Measurements from ENCODE around the gene SLC22A23.

The SLC22A23 gene

DNA sequence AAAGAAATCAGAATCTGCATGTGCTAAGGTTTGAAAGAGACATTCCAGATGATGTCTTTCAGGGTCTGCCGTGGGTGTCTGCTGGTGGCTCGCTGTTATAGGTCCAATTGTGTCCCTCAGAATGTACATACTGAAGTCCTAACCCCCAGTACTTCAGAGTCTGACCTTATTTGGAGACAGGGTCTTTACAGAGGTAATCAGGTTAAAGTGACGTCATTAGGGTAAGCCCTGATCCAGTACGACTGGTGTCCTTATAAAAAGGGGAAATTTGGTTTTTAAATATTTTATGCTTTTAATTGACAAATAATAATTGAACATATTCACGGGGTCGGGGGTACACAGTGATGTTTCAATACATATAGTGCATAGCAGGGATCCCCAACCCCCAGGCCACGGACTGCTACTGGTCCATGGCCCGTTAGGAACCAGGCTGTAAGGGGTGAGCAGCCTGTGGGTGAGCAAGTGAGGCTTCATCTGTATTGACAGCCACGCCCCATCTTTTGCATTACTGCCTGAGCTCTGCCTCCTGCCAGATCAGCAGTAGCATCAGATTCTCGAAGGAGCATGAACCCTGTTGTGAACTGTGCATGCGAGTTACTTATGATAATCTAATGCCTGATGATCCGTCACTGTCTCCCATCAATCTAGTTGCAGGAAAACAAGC, 33.2 kb upstream of the SLC22A23 start:
- Histone ChIP-seq H3K79me2 (ENCODE audit: low read length) (no peaks in the 10 kb centered on the region), H3K27ac (ENCODE audit: low read length) (no peak overlapping the region), H3K36me3 (replicated peaks; ENCODE audit: insufficient read depth, low read length) (no peaks in the 10 kb centered on the region), H3K27me3 (replicated peaks; ENCODE audit: insufficient read depth, low read length) (no peaks in the 10 kb centered on the region), H4K20me1 (ENCODE audit: insufficient read depth, low read length) (no peaks in the 10 kb centered on the region), H3K9me3 (replicated peaks; ENCODE audit: insufficient read depth, low read length) (no peaks in the 10 kb centered on the region), H3K4me3 (ENCODE audit: low read length) (no peak overlapping the region), H3K4me1 (ENCODE audit: low read length) (no peaks in the 10 kb centered on the region), H3K4me2 (ENCODE audit: low read depth, low read length) (no peak overlapping the region), H3K9ac (ENCODE audit: low read length) (no peak overlapping the region), H2AFZ (ENCODE audit: low read length) (no peak overlapping the region), H3K9me2 (replicated peaks; ENCODE audit: insufficient read depth, low read length) (no peaks in the 10 kb centered on the region), H3F3A (ENCODE audit: insufficient read depth, low read length) (no peaks in the 10 kb centered on the region)
- no peak for TF ChIP-seq EZH2 (optimal IDR thresholded peaks at IDR 0.05; ENCODE audit: low read depth, low read length)
- TF ChIP-seq, protein P1, sequence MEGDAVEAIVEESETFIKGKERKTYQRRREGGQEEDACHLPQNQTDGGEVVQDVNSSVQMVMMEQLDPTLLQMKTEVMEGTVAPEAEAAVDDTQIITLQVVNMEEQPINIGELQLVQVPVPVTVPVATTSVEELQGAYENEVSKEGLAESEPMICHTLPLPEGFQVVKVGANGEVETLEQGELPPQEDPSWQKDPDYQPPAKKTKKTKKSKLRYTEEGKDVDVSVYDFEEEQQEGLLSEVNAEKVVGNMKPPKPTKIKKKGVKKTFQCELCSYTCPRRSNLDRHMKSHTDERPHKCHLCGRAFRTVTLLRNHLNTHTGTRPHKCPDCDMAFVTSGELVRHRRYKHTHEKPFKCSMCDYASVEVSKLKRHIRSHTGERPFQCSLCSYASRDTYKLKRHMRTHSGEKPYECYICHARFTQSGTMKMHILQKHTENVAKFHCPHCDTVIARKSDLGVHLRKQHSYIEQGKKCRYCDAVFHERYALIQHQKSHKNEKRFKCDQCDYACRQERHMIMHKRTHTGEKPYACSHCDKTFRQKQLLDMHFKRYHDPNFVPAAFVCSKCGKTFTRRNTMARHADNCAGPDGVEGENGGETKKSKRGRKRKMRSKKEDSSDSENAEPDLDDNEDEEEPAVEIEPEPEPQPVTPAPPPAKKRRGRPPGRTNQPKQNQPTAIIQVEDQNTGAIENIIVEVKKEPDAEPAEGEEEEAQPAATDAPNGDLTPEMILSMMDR (IDR thresholded peaks at IDR 0.05; ENCODE audit: low read length): no peak
- no peak for TF ChIP-seq EZH2phosphoT487 (IDR thresholded peaks at IDR 0.05; ENCODE audit: low read length)
- no peak for DNase-seq

DNA sequence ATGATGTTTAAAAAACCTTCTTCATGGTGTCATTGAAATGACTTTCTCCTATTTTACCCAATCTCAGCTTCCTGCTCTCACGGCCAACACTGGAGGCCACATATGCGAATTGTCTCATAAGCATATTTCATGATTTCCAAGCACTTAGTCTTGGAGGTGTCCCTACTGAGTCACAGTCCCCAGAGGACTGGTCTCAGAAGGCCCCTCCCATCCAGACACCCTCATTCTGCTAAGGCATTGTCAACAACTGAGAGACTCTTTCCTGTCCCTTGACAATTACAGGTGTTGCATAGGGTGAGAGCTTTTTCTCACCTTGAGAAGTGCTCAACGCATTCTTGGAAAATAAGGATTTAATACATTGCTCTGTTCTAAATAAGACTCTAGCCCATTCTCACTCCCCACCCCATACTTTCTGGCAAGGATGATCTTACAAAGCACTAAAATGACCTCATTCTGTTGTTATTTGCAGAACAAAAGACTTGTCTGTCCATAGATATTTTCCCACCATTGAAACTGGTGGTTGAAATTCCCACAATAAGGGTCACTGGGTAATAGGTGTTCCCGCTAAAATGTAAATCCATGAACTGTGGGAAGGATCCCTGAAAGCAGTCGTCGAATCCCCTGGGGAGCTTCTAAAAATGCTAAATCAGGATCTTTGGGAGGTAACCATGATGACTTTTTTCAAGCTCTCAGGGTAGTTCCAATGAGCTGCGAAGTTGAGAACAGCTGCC, 32.3 kb upstream of the SLC22A23 start:
- DNase-seq: no peak

DNA sequence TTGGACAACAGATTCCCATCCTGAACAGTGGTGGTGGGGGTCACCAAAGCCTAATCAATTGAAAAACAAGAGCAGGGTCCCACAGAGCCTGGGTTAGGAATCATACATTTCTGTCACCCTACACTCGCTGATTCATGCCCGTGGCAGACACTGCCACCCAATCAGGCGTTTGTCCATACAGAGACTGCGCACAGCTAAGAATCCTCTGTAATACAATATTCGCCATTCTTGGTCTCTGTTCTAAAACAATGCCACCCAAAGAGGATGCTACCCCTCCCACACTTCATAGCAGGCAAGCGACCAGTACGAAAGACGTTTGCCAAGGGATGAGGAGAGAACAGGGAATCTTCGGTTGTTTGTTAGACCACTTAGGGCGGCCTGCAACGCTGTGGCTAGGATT, 28.1 kb upstream of the SLC22A23 start:
- Histone ChIP-seq H3F3A (ENCODE audit: insufficient read depth, low read length) (no peaks in the 10 kb centered on the region), H3K9me2 (replicated peaks; ENCODE audit: insufficient read depth, low read length) (no peaks in the 10 kb centered on the region), H3K9me3 (replicated peaks; ENCODE audit: insufficient read depth, low read length) (no peaks in the 10 kb centered on the region), H2AFZ (ENCODE audit: low read length) (no peak overlapping the region), H3K79me2 (ENCODE audit: low read length) (no peaks in the 10 kb centered on the region), H3K4me3 (ENCODE audit: low read length) (no peak overlapping the region), H3K27ac (ENCODE audit: low read length) (no peak overlapping the region), H3K27me3 (replicated peaks; ENCODE audit: insufficient read depth, low read length) (no peaks in the 10 kb centered on the region), H3K4me1 (ENCODE audit: low read length) (no peaks in the 10 kb centered on the region), H3K36me3 (replicated peaks; ENCODE audit: insufficient read depth, low read length) (no peaks in the 10 kb centered on the region), H3K4me2 (ENCODE audit: low read depth, low read length) (no peak overlapping the region), H4K20me1 (ENCODE audit: insufficient read depth, low read length) (no peaks in the 10 kb centered on the region), H3K9ac (ENCODE audit: low read length) (no peak overlapping the region)
- TF ChIP-seq, protein P1 (IDR thresholded peaks at IDR 0.05; ENCODE audit: low read length): no peak
- TF ChIP-seq EZH2 (optimal IDR thresholded peaks at IDR 0.05; ENCODE audit: low read depth, low read length) (no peak), EZH2phosphoT487 (IDR thresholded peaks at IDR 0.05; ENCODE audit: low read length) (no peak)
- DNase-seq: no peak

More for the DNA sequence above, 32.3 kb upstream of the SLC22A23 start:
- Histone ChIP-seq H3K79me2 (ENCODE audit: low read length) (no peaks in the 10 kb centered on the region), H4K20me1 (ENCODE audit: insufficient read depth, low read length) (no peaks in the 10 kb centered on the region), H2AFZ (ENCODE audit: low read length) (no peak overlapping the region), H3K4me2 (ENCODE audit: low read depth, low read length) (no peak overlapping the region), H3F3A (ENCODE audit: insufficient read depth, low read length) (no peaks in the 10 kb centered on the region), H3K27ac (ENCODE audit: low read length) (no peak overlapping the region), H3K4me3 (ENCODE audit: low read length) (no peak overlapping the region), H3K9me2 (replicated peaks; ENCODE audit: insufficient read depth, low read length) (no peaks in the 10 kb centered on the region), H3K27me3 (replicated peaks; ENCODE audit: insufficient read depth, low read length) (no peaks in the 10 kb centered on the region), H3K36me3 (replicated peaks; ENCODE audit: insufficient read depth, low read length) (no peaks in the 10 kb centered on the region), H3K9ac (ENCODE audit: low read length) (no peak overlapping the region), H3K4me1 (ENCODE audit: low read length) (no peaks in the 10 kb centered on the region), H3K9me3 (replicated peaks; ENCODE audit: insufficient read depth, low read length) (no peaks in the 10 kb centered on the region)
- TF ChIP-seq EZH2phosphoT487 (IDR thresholded peaks at IDR 0.05; ENCODE audit: low read length) (no peak), EZH2 (optimal IDR thresholded peaks at IDR 0.05; ENCODE audit: low read depth, low read length) (no peak)
- TF ChIP-seq, protein P1 (IDR thresholded peaks at IDR 0.05; ENCODE audit: low read length): no peak

All from MM.1S (cell line).